Measurements from ENCODE around the gene SSC5D.

SSC5D gene

DNA sequence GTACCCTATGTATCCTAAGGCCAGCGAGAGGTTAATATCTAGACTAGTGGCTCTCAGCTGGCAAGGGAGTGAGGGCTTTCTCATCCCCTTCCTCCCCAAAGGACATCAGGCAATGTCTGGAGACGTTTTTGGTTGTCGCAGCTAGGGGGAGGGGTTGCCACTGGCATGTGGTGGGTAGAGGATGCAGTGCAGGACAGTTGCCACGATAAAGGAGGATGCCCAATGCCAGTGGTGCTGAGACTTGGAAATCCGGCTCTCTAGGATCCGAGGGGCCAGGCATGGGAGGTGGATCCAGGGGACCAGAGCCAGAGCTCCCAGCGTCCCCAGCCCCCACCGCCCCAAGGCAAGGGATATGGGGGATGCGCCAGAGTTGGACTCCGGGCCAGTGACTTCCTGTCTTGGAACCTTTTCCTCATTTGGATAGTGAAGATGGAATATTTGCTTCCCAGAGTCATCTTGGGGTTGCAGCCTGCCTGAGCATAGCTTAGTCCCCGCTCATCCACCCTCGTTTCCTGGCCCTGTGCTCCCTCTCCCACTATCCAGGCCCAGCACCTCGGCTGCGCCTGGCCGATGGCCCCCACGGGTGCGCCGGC lies 4.9 kb downstream of the SSC5D start:
- no peak for TF ChIP-seq SNAI2 (CRISPR knock-in tag; IDR thresholded peaks at IDR 0.05)
- no peak for TF ChIP-seq PPARA (CRISPR knock-in tag; IDR thresholded peaks at IDR 0.05; ENCODE audit: borderline replicate concordance)
- TF ChIP-seq, protein P1, sequence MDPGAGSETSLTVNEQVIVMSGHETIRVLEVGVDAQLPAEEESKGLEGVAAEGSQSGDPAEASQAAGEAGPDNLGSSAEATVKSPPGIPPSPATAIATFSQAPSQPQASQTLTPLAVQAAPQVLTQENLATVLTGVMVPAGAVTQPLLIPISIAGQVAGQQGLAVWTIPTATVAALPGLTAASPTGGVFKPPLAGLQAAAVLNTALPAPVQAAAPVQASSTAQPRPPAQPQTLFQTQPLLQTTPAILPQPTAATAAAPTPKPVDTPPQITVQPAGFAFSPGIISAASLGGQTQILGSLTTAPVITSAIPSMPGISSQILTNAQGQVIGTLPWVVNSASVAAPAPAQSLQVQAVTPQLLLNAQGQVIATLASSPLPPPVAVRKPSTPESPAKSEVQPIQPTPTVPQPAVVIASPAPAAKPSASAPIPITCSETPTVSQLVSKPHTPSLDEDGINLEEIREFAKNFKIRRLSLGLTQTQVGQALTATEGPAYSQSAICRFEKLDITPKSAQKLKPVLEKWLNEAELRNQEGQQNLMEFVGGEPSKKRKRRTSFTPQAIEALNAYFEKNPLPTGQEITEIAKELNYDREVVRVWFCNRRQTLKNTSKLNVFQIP (CRISPR knock-in tag; IDR thresholded peaks at IDR 0.05; ENCODE audit: borderline replicate concordance, low read depth), result no peak
- TF ChIP-seq, protein P2, sequence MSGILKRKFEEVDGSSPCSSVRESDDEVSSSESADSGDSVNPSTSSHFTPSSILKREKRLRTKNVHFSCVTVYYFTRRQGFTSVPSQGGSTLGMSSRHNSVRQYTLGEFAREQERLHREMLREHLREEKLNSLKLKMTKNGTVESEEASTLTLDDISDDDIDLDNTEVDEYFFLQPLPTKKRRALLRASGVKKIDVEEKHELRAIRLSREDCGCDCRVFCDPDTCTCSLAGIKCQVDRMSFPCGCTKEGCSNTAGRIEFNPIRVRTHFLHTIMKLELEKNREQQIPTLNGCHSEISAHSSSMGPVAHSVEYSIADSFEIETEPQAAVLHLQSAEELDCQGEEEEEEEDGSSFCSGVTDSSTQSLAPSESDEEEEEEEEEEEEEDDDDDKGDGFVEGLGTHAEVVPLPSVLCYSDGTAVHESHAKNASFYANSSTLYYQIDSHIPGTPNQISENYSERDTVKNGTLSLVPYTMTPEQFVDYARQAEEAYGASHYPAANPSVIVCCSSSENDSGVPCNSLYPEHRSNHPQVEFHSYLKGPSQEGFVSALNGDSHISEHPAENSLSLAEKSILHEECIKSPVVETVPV (CRISPR knock-in tag; IDR thresholded peaks at IDR 0.05), result no peak
- TF ChIP-seq BACH2 (CRISPR knock-in tag; IDR thresholded peaks at IDR 0.05; ENCODE audit: borderline replicate concordance), result no peak
- TF ChIP-seq TOX (CRISPR knock-in tag; IDR thresholded peaks at IDR 0.05; ENCODE audit: borderline replicate concordance), result no peak
- no peak for TF ChIP-seq ZNF70 (CRISPR knock-in tag; IDR thresholded peaks at IDR 0.05)
- TF ChIP-seq, protein P3, sequence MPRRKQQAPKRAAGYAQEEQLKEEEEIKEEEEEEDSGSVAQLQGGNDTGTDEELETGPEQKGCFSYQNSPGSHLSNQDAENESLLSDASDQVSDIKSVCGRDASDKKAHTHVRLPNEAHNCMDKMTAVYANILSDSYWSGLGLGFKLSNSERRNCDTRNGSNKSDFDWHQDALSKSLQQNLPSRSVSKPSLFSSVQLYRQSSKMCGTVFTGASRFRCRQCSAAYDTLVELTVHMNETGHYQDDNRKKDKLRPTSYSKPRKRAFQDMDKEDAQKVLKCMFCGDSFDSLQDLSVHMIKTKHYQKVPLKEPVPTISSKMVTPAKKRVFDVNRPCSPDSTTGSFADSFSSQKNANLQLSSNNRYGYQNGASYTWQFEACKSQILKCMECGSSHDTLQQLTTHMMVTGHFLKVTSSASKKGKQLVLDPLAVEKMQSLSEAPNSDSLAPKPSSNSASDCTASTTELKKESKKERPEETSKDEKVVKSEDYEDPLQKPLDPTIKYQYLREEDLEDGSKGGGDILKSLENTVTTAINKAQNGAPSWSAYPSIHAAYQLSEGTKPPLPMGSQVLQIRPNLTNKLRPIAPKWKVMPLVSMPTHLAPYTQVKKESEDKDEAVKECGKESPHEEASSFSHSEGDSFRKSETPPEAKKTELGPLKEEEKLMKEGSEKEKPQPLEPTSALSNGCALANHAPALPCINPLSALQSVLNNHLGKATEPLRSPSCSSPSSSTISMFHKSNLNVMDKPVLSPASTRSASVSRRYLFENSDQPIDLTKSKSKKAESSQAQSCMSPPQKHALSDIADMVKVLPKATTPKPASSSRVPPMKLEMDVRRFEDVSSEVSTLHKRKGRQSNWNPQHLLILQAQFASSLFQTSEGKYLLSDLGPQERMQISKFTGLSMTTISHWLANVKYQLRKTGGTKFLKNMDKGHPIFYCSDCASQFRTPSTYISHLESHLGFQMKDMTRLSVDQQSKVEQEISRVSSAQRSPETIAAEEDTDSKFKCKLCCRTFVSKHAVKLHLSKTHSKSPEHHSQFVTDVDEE (CRISPR knock-in tag; IDR thresholded peaks at IDR 0.05), result no peak
- no peak for TF ChIP-seq ZFP30 (CRISPR knock-in tag; IDR thresholded peaks at IDR 0.05)
- no peak for TF ChIP-seq ZNF565 (CRISPR knock-in tag; conservative IDR thresholded peaks at IDR 0.05; ENCODE audit: low read depth)
- TF ChIP-seq, protein P4, sequence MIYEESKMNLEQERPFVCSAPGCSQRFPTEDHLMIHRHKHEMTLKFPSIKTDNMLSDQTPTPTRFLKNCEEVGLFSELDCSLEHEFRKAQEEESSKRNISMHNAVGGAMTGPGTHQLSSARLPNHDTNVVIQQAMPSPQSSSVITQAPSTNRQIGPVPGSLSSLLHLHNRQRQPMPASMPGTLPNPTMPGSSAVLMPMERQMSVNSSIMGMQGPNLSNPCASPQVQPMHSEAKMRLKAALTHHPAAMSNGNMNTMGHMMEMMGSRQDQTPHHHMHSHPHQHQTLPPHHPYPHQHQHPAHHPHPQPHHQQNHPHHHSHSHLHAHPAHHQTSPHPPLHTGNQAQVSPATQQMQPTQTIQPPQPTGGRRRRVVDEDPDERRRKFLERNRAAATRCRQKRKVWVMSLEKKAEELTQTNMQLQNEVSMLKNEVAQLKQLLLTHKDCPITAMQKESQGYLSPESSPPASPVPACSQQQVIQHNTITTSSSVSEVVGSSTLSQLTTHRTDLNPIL (CRISPR knock-in tag; IDR thresholded peaks at IDR 0.05; ENCODE audit: low read depth), result no peak
- TF ChIP-seq ARNTL (CRISPR knock-in tag; IDR thresholded peaks at IDR 0.05; ENCODE audit: borderline replicate concordance, low read depth), result no peak
- no peak for TF ChIP-seq CSDC2 (CRISPR knock-in tag; IDR thresholded peaks at IDR 0.05)
- no peak for ATAC-seq

DNA sequence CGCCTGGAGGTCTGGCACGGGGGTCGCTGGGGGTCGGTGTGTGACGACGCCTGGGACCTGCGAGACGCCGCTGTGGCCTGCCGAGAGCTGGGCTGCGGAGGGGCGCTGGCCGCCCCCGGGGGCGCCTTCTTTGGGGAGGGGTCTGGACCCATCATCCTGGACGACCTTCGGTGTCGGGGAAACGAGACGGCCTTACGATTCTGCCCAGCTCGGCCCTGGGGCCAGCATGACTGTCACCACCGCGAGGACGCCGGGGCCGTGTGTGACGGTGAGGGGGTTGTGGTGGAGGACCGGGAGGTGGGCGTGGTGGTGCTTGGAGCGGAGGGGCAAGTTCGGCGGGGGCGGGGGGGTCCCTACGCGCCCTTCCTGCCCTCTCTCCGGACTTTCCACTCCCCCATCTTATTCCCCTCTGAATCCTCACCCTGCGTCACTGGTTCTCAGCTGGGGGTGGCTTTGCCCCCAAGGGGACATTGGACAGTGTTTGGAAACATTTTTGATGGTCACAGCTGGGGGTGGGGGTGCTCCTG lies 5.5 kb downstream of the SSC5D start:
- no peak for ATAC-seq
- no peak for TF ChIP-seq PPARA (CRISPR knock-in tag; IDR thresholded peaks at IDR 0.05; ENCODE audit: borderline replicate concordance)
- TF ChIP-seq, protein P2 (CRISPR knock-in tag; IDR thresholded peaks at IDR 0.05), result no peak
- TF ChIP-seq, protein P5, sequence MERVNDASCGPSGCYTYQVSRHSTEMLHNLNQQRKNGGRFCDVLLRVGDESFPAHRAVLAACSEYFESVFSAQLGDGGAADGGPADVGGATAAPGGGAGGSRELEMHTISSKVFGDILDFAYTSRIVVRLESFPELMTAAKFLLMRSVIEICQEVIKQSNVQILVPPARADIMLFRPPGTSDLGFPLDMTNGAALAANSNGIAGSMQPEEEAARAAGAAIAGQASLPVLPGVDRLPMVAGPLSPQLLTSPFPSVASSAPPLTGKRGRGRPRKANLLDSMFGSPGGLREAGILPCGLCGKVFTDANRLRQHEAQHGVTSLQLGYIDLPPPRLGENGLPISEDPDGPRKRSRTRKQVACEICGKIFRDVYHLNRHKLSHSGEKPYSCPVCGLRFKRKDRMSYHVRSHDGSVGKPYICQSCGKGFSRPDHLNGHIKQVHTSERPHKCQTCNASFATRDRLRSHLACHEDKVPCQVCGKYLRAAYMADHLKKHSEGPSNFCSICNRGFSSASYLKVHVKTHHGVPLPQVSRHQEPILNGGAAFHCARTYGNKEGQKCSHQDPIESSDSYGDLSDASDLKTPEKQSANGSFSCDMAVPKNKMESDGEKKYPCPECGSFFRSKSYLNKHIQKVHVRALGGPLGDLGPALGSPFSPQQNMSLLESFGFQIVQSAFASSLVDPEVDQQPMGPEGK (CRISPR knock-in tag; IDR thresholded peaks at IDR 0.05; ENCODE audit: borderline replicate concordance), result no peak
- TF ChIP-seq, protein P3 (CRISPR knock-in tag; IDR thresholded peaks at IDR 0.05), result no peak
- no peak for TF ChIP-seq ZC3H10 (CRISPR knock-in tag; IDR thresholded peaks at IDR 0.05)
- no peak for TF ChIP-seq SNAI2 (CRISPR knock-in tag; IDR thresholded peaks at IDR 0.05)
- no peak for TF ChIP-seq OSR1 (CRISPR knock-in tag; IDR thresholded peaks at IDR 0.05)

Measured in SK-N-SH treated with all-trans-retinoic acid at 6 μM for 48 hours (cell line).